ENCODE measurements around the gene KRT76. TPM values are rescaled to one million over a fixed set of nuclear protein-coding genes. Genes with fewer than 3 reads are reported as not detected.
A peak's percentile ranks its signal among the peaks of the same experiment; 100 is the strongest.

Gene KRT76
- total RNA-seq, 2 donors from 2014 or later, result not detected

DNA sequence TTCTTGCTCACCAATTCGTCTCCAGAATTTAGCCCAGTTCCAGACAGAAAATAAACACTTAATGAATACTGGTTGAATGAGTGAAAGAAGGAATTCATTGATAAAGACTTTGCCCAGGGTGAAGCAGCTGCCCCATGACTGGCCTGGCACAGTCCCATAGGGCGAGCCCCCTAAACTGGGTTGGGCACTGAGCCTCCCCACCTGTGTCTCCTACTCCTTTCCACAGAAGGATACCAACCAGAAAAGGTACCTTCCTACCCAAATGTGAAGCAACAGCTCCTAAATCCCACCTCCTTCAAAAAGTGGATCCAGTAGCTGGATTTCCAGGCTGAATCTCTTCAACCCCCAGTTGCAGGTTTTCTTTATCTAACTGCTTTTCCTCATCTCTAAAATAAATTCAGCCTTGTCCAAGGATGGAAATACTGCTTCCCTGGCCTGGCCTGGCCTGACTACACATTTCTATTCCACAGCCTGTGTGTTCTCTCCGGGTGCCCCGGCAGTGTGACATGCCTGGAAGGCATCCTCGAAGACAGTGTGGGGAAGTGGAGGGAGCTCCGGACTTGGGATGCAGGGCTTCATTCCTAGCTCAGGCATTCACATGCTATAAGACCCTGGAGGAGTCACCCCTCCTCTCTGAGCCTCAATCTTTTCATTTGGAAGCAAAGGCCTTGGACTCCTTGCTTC lies 11.2 kb upstream of the KRT76 start:
- no peak for ATAC-seq
- no peak overlapping the region for H3K4me3 Mint-ChIP-seq
- H3K27ac Mint-ChIP-seq, result no peak overlapping the region
- no peaks in the 10 kb centered on the region for H3K9me3 Mint-ChIP-seq
- no peak for DNase-seq (ENCODE audit: low spot score)
- H3K36me3 Mint-ChIP-seq, result no peaks in the 10 kb centered on the region
- peaks cover 43 to 58% of the 10 kb centered on the region in 2 donors for H3K27me3 Mint-ChIP-seq
- H3K4me1 Mint-ChIP-seq (ENCODE audit: low read depth in 2 of 2), result peaks cover 3 to 23% of the 10 kb centered on the region in 2 donors

DNA sequence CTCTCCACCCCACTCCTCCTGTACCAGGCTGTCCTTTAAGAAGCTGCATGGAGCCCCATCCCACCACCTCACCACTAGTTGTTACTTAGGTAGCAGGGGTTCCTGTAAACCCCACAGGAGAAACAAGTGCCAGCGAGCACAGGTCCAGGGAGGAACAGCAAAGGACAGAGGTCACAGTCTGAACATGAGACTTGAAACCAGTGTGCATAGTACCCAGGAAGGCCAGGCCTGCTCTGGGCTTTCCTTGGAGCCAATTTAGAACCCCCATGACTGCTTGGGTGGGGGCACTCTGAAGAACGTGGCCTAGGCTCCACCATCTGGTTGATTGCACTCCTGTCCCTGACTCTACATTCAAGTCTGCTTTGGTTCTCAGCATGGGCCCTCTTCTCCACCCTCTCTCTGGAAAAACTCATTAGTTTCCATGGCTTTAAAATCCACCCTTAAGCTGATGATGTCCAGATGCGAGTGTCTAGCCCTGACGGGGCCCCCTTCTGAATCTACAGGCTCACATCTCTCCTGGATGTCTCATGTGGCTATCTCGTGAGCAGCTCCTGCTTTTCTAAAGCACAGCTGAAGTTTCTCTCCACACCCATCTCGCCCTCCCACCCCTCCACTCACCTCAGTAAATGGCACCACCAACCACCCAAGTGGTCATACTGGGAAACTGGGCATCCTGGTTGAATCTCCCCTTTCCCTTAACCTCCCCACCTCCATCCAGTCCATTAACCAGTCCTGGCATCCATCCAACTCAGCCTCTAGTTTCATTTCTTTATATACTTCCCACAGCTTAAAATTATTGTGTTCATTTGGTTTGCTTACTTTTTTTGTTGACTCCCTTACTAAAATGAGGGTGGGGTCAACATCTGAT lies 10.4 kb upstream of the KRT76 start:
- peaks cover 42 to 60% of the 10 kb centered on the region in 2 donors for H3K27me3 Mint-ChIP-seq
- H3K4me1 Mint-ChIP-seq (ENCODE audit: low read depth in 2 of 2), result peaks cover 3 to 23% of the 10 kb centered on the region in 2 donors
- ATAC-seq, result no peak
- no peak overlapping the region for H3K27ac Mint-ChIP-seq
- no peaks in the 10 kb centered on the region for H3K36me3 Mint-ChIP-seq
- H3K9me3 Mint-ChIP-seq, result no peaks in the 10 kb centered on the region
- DNase-seq (ENCODE audit: low spot score), result no peak
- no peak overlapping the region for H3K4me3 Mint-ChIP-seq

DNA sequence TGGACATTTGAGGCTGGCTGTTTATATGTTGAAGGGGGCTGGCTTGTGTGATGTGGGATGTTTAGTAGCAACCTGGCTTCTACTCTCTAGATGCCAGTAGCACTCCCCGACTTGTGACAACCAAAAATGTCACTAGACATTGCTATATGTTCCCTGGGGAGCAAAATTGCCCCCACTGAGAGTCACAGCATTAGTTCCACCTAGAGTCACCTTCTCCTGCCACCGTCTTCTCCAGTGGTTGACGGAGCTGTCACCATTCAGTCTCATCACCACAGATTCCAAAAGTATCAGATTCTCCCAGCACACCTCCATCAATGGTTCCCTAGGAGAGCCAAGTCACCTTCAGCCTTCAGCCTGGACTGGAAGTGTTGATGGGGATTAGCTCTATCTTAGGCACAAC lies 7.8 kb upstream of the KRT76 start:
- H3K4me3 Mint-ChIP-seq, result no peak overlapping the region
- H3K27ac Mint-ChIP-seq, result no peak overlapping the region
- H3K36me3 Mint-ChIP-seq, result no peaks in the 10 kb centered on the region
- H3K27me3 Mint-ChIP-seq, result peaks cover 31 to 46% of the 10 kb centered on the region in 2 donors
- peaks cover 3 to 12% of the 10 kb centered on the region in 2 donors for H3K4me1 Mint-ChIP-seq (ENCODE audit: low read depth in 2 of 2)
- DNase-seq (ENCODE audit: low spot score), result no peak
- ATAC-seq, result no peak
- no peaks in the 10 kb centered on the region for H3K9me3 Mint-ChIP-seq

DNA sequence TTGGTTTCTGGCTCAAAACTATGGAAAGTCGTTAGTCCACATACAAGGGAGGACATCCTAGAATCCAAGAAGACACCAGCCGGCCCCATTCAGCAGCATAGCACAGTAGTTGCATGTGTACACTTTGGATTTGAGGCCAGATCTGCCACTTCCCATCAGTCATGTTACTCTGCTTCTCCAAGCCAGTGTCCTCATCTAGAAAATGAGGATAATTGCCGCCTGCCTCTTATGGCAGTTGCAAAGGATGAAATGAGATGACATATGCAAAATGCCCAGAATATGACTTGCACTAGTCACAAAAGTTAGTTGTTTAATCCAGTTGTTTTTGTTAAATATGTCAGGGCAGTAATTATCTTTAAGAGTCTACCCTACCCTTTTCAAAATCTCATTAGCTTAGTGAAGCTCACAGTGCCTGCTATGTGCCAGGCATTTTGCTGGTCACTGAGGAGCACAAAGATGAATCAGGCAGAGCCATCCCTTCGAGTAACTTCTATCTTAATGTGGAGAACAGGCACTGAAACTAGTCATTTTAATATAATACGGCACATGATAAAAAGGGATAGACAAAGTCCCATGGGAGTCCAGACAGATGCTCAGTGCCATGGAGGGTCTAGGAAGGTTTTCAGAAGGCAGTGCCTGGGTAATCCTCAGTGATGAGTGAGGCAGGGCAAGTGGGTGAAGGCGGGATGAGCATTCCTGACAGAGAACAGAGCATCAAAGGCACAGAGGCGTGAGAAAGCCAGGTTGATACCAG lies 6.6 kb upstream of the KRT76 start:
- H3K27ac Mint-ChIP-seq, result no peak overlapping the region
- DNase-seq (ENCODE audit: low spot score) (no peak), ATAC-seq (no peak)
- H3K4me1 Mint-ChIP-seq (ENCODE audit: low read depth in 2 of 2), result peaks cover 3% of the 10 kb centered on the region in 2 donors
- H3K4me3 Mint-ChIP-seq, result no peak overlapping the region
- no peaks in the 10 kb centered on the region for H3K36me3 Mint-ChIP-seq
- H3K9me3 Mint-ChIP-seq, result no peaks in the 10 kb centered on the region
- peaks cover 22 to 38% of the 10 kb centered on the region in 2 donors for H3K27me3 Mint-ChIP-seq

DNA sequence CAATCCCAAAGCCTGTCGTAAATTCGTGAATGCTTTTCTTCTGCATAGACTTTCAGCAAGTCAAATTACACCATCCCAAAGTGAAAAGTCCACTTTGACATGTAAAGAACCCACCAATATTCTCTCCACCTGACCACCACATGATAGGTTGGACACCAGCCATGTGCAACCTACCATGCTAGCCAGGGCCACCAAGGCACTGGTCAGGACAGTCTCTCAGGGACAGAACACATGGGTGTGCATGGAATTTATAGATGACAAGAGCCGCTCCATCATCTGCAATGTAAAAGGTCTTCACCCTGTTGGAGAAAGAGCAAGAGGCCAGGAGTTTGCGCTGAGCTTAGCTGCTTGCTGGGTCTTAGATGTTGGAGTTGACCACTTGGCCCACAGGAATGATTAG lies 5.4 kb upstream of the KRT76 start:
- DNase-seq (ENCODE audit: low spot score), result no peak
- no peak for ATAC-seq
- no peaks in the 10 kb centered on the region for H3K9me3 Mint-ChIP-seq
- H3K36me3 Mint-ChIP-seq, result no peaks in the 10 kb centered on the region
- H3K27ac Mint-ChIP-seq, result no peak overlapping the region
- no peak overlapping the region for H3K4me3 Mint-ChIP-seq
- H3K27me3 Mint-ChIP-seq, result peaks cover 15 to 26% of the 10 kb centered on the region in 2 donors
- H3K4me1 Mint-ChIP-seq (ENCODE audit: low read depth in 2 of 2), result peaks cover 0 to 3% of the 10 kb centered on the region in 2 donors

DNA sequence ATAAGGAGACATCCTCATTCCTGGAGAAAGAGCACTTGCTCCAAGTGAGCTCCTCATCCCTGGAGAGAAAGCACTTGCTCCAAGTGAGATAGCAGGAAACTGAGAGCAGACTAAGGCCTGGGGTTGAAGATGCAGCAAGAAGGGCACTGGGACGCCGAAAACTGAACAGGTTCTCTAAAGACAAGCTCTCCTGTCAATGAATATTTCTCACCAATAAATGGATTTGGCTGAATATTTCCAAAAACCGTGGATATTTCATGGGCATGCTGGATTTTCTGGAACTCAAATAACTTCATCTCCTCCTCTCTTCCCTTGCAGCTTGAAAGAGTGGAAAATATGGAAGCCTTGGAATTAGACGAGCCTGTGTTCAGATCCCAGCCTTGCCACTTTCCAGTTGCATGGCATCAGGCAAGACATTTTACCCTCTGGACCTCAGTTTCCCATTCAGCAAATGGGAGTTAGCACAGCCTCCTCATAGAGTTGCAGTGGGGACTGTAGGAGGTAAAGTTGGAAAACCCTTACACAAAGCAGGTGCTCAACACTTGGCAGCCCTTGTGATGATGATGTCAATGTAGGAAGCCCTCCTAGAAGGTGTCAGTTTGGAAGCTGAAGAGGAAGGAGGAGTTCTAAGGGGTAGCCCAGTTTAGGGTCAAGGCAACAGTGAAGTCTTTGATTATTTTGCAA lies 4.4 kb upstream of the KRT76 start:
- H3K27ac Mint-ChIP-seq, result no peak overlapping the region

DNA sequence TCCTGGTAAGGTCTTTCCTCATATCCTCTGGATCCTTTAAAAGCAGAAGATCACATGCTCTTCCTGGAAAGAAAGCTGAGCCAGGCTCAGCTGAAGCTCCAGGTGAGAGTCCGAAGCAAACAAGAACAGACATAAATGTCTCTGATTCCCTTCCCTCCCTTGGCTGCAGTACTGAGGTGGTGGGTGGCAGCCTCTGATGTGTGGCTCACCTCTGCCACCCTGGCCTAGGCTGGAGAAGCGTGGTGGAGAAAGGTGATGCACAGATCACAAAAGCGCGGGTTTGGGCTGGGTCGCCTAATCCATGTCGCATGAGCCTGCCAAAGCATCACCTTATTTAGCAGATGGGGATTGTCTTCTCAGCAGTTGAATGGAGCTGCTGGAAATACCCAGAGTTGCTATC lies 2.8 kb upstream of the KRT76 start:
- H3K4me1 Mint-ChIP-seq (ENCODE audit: low read depth in 2 of 2), result peaks cover 0 to 3% of the 10 kb centered on the region in 2 donors
- H3K27ac Mint-ChIP-seq, result no peak overlapping the region
- no peak for DNase-seq (ENCODE audit: low spot score)
- H3K36me3 Mint-ChIP-seq, result no peaks in the 10 kb centered on the region
- ATAC-seq, result no peak
- peaks cover 10 to 16% of the 10 kb centered on the region in 2 donors for H3K27me3 Mint-ChIP-seq
- no peaks in the 10 kb centered on the region for H3K9me3 Mint-ChIP-seq
- H3K4me3 Mint-ChIP-seq, result no peak overlapping the region

More for the DNA sequence above, 4.4 kb upstream of the KRT76 start:
- peaks cover 15 to 26% of the 10 kb centered on the region in 2 donors for H3K27me3 Mint-ChIP-seq
- DNase-seq (ENCODE audit: low spot score) (no peak), ATAC-seq (no peak)
- H3K4me1 Mint-ChIP-seq (ENCODE audit: low read depth in 2 of 2), result peaks cover 0 to 3% of the 10 kb centered on the region in 2 donors
- H3K4me3 Mint-ChIP-seq, result no peak overlapping the region
- H3K9me3 Mint-ChIP-seq, result no peaks in the 10 kb centered on the region
- no peaks in the 10 kb centered on the region for H3K36me3 Mint-ChIP-seq

DNA sequence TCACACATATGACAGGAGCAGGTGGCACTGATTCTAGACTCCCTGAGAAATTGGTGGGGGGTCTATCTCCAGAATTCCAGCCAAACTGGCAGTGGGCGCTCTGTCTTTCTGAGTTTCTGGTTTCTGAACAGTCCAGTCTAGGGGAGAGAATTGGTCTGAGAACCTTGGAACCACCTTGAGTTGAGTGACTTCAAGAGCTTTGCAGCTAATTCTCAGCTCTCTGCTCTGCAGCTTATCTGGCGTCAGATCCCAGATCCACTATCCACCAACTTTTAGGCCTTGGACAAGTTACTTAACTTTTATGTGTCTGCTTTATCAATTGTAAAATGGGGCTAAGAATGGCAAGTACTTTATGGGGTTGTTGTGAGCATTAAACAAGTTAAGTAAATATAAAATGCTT lies 1.7 kb upstream of the KRT76 start:
- no peaks in the 10 kb centered on the region for H3K36me3 Mint-ChIP-seq
- no peak overlapping the region for H3K4me3 Mint-ChIP-seq
- H3K4me1 Mint-ChIP-seq (ENCODE audit: low read depth in 2 of 2), result peaks cover 0 to 1% of the 10 kb centered on the region in 2 donors
- ATAC-seq (no peak), DNase-seq (ENCODE audit: low spot score) (no peak)
- H3K27ac Mint-ChIP-seq, result no peak overlapping the region
- H3K27me3 Mint-ChIP-seq, result peaks cover 7% of the 10 kb centered on the region in 2 donors
- H3K9me3 Mint-ChIP-seq, result no peaks in the 10 kb centered on the region

DNA sequence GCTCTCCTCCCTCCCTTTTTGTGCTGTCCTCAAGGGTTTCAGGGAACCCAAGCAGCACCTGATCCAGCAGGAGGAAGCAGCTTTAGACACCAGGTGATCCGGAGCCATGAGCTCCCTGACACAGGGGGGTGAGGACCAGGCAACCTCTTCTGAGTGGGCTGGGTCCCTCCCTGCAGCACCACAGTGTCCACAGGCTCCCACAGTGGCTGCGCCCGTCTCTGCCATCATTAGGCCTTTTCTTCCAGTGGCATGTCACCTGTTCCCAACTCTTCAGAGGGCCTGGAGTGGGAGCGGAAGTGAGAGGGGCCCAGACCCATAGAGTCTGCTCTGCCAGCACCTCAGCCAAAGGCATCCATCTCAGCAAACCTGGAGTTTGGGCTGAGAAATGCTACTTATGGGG lies 421 bp upstream of the KRT76 start:
- H3K4me1 Mint-ChIP-seq (ENCODE audit: low read depth in 2 of 2), result no peaks in the 10 kb centered on the region
- H3K27ac Mint-ChIP-seq, result no peak overlapping the region
- ATAC-seq (no peak), DNase-seq (ENCODE audit: low spot score) (no peak)
- H3K4me3 Mint-ChIP-seq, result no peak overlapping the region
- no peaks in the 10 kb centered on the region for H3K36me3 Mint-ChIP-seq
- H3K27me3 Mint-ChIP-seq, result peaks cover 6 to 7% of the 10 kb centered on the region in 2 donors
- no peaks in the 10 kb centered on the region for H3K9me3 Mint-ChIP-seq

DNA sequence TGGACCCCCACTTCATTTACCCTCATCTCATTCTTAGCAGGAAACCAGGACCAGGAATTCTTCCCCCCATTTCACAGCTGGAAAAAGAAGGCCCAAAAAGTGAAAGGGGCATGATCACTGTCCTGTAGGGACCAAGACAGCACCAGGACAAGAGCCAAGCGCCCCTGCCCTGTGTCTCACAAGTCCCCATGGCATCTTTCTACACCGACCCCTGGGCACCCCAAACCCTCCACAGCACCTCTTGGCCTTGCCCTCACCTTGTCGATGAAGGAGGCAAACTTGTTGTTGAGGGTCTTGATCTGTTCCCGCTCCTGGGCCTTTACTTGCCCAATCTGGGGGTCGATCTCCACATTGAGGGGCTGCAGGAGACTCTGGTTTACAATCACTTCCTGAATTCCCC lies 710 bp downstream of the KRT76 start:
- peak overlapping the region in 1 of 2 donors; percentile 19 for H3K27ac Mint-ChIP-seq
- ATAC-seq (no peak), DNase-seq (ENCODE audit: low spot score) (no peak)
- peaks cover 6 to 7% of the 10 kb centered on the region in 2 donors for H3K27me3 Mint-ChIP-seq
- no peak overlapping the region for H3K4me3 Mint-ChIP-seq
- H3K9me3 Mint-ChIP-seq, result no peaks in the 10 kb centered on the region
- H3K36me3 Mint-ChIP-seq, result no peaks in the 10 kb centered on the region
- H3K4me1 Mint-ChIP-seq (ENCODE audit: low read depth in 2 of 2), result no peaks in the 10 kb centered on the region

DNA sequence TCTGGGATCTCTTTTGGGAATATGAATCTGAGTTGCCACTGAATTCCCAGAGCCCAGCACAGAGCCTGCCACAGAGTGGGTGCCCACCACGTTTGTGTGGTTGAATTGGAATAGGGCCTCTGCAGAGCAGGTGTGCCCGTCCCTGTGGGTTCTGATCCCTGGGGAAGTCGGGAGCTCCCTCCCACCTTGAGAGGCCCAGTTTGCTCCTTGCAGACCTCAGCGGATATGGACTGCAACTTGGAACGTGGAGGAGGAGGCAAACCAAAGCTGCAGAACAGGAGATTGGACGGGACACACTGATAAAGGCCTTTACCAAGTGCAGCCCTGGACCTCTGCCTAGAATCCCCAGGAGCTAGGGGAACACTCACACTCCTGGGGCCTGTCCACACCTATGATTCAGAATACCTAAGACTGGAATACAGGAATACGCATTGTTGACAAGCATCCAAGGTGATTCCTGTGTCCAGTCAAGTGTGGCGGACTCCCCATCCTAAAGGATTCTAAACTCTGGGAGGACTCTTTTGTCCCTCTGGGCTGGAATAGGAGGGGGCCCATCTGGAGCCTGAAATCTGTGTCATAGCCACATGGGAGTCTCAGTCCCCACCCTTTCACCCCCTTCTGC lies 2.4 kb downstream of the KRT76 start:
- ATAC-seq (no peak), DNase-seq (ENCODE audit: low spot score) (no peak)
- peaks cover 0 to 3% of the 10 kb centered on the region in 2 donors for H3K4me1 Mint-ChIP-seq (ENCODE audit: low read depth in 2 of 2)
- no peaks in the 10 kb centered on the region for H3K36me3 Mint-ChIP-seq
- no peaks in the 10 kb centered on the region for H3K9me3 Mint-ChIP-seq
- H3K27ac Mint-ChIP-seq, result no peak overlapping the region
- peaks cover 7 to 8% of the 10 kb centered on the region in 2 donors for H3K27me3 Mint-ChIP-seq
- no peak overlapping the region for H3K4me3 Mint-ChIP-seq

DNA sequence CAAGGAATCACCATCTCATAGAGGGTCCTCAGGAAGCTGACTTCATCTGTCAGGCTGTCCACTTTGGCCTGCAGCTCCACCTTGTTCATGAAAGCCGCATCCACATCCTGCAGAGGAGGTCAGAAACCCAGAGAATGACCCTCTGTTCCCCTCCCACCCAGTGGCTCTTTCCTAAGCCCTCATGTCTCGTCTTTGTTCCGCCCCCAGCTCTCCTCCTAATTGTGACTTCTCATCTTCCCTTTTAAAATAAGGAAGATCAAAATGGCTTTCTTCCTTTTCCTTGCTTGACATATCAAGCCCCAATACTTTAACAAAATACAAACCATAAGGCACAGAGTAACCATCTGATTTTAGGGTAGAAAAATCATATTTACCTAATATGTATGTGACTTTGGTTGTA lies 4.4 kb downstream of the KRT76 start:
- Mint-ChIP-seq H3K27me3 (peaks cover 6 to 7% of the 10 kb centered on the region in 2 donors), H3K4me1 (ENCODE audit: low read depth in 2 of 2) (peaks cover 0 to 3% of the 10 kb centered on the region in 2 donors), H3K9me3 (no peaks in the 10 kb centered on the region), H3K4me3 (no peak overlapping the region), H3K27ac (no peak overlapping the region), H3K36me3 (no peaks in the 10 kb centered on the region)
- DNase-seq (ENCODE audit: low spot score), result no peak
- ATAC-seq, result no peak

DNA sequence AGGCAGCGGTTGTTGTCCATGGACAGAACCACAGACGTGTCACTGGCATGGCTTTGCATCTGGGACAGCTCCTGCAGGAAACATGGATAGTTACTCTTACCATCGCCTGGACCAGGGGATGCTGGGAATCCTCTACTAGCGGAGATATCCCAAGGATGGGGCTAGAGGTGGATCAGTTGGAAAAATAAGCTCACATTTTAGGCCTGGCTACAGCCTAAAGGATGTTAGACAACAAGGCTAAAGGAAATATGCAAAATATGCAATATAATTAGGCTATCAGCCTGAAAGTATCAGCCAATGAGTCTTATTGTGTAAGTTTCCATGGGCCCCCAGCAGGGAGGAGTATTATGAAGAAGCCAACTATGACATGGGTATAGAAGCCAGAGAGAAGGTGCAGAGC lies 5.0 kb downstream of the KRT76 start:
- Mint-ChIP-seq H3K9me3 (no peaks in the 10 kb centered on the region), H3K4me3 (no peak overlapping the region), H3K36me3 (no peaks in the 10 kb centered on the region), H3K27ac (no peak overlapping the region), H3K27me3 (peaks cover 6 to 7% of the 10 kb centered on the region in 2 donors), H3K4me1 (ENCODE audit: low read depth in 2 of 2) (peaks cover 0 to 3% of the 10 kb centered on the region in 2 donors)
- DNase-seq (ENCODE audit: low spot score) (no peak), ATAC-seq (no peak)
